Measurements from ENCODE around the gene SMARCC1. TPM values are rescaled to one million over a fixed set of nuclear protein-coding genes. Genes with fewer than 3 reads are reported as not detected.
"Not testable (repeated sequence)": the region's sequence is repeated elsewhere in the genome, so short reads cannot be mapped to it uniquely, and the experiment has no call there.

SMARCC1 gene
- total and polyA plus RNA-seq, 7 donors: 10.7 to 54.3 (median 31.9) TPM

DNA sequence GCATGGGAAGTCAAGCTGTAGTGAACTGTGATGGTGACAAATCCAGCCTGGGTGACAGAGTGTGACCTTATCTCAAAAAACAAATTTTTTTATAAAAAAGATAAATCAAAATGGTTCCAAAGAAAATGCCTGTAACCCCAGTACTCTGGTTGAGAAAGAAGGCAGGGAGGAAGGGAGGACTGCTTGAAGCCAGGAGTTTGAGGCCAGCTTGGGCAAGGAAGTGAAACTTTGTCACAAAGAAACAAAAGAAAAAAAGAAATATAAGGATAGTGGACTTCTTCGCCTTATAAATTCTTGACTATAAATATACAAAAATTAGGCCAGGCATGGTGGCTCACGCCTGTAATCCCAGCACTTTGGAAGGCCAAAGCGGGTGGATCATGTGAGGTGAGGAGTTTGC, 34.1 kb downstream of the SMARCC1 start:
- Histone ChIP-seq H3K9me3 (no peaks in the 10 kb centered on the region), H3K27ac (no peak overlapping the region), H3K4me1 (peaks cover 11% of the 10 kb centered on the region), H3K36me3 (ENCODE audit: insufficient read depth in 1 of 2, low read depth in 1 of 2) (peaks cover 4 to 24% of the 10 kb centered on the region in 2 donors), H3K27me3 (ENCODE audit: insufficient read depth in 3 of 3, low read length in 2 of 3) (no peaks in the 10 kb centered on the region), H3K4me3 (no peak overlapping the region)
- ATAC-seq (no peak), DNase-seq (no peak)
- intact Hi-C loops (cut with DNase I): no loop called here
- WGBS, 3 donors: 87 to 92% (median 88%) methylated on average over 3 of the region's 3 CpGs
- no peak for TF ChIP-seq CTCF (IDR thresholded peaks at IDR 0.05)

- DNase-seq (no peak), ATAC-seq (no peak)
- intact Hi-C loops (cut with DNase I): no loop called here
- Histone ChIP-seq H3K27ac (no peak overlapping the region), H3K27me3 (ENCODE audit: insufficient read depth in 3 of 3, low read length in 2 of 3) (no peaks in the 10 kb centered on the region), H3K36me3 (ENCODE audit: insufficient read depth in 1 of 2, low read depth in 1 of 2) (peaks cover 4 to 24% of the 10 kb centered on the region in 2 donors), H3K9me3 (no peaks in the 10 kb centered on the region), H3K4me3 (no peak overlapping the region), H3K4me1 (peaks cover 5% of the 10 kb centered on the region)
- TF ChIP-seq CTCF (IDR thresholded peaks at IDR 0.05): no peak
- WGBS, 3 donors: 97 to 100% (median 100%) methylated on average over 3 of the region's 3 CpGs
Observed at GRCh38 chr3:47746264-47746663, 35.4 kb downstream of the SMARCC1 start.

- H3K4me3 ChIP-seq: no peak overlapping the region
- DNase-seq: no peak
- no peaks in the 10 kb centered on the region for H3K27me3 ChIP-seq (ENCODE audit: insufficient read depth in 3 of 3, low read length in 2 of 3)
- H3K9me3 ChIP-seq: no peaks in the 10 kb centered on the region
- no peaks in the 10 kb centered on the region for H3K4me1 ChIP-seq
- ATAC-seq: no peak
- WGBS, 3 donors: 94 to 98% (median 95%) methylated on average over 5 of the region's 5 CpGs
- TF ChIP-seq CTCF (IDR thresholded peaks at IDR 0.05): no peak
- H3K36me3 ChIP-seq (ENCODE audit: insufficient read depth in 1 of 2, low read depth in 1 of 2): peaks cover 4 to 24% of the 10 kb centered on the region in 2 donors
- intact Hi-C loops (cut with DNase I): no loop called here
- no peak overlapping the region for H3K27ac ChIP-seq
Observed at GRCh38 chr3:47743855-47744254, 37.8 kb downstream of the SMARCC1 start.

DNA sequence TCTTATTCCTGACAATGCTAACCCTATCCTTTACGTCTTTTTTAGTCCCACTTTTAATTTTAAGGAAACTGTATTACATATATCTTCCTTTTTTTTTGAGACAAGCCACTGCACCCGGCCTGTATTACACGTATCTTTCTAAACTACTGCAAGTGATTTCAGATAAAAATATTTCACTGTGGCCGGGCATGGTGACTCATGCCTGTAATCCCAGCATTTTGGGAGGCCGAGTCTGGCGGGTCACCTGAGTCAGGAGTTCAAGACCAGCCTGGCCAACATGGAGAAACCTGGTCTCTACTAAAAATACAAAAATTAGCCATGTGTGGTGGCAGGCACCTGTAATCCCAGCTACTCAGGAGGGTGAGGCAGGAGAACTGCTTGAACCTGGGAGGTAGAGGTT, 38.3 kb downstream of the SMARCC1 start:
- H3K27ac ChIP-seq; H3K9me3 ChIP-seq; H3K4me3 ChIP-seq; intact Hi-C loops (cut with DNase I); DNase-seq; H3K4me1 ChIP-seq; H3K27me3 ChIP-seq (ENCODE audit: insufficient read depth in 3 of 3, low read length in 2 of 3); ATAC-seq: not testable (repeated sequence)
- WGBS, 3 donors: 77 to 86% (median 81%) methylated on average over 6 of the region's 6 CpGs
- H3K36me3 ChIP-seq (ENCODE audit: insufficient read depth in 1 of 2, low read depth in 1 of 2): peaks cover 4 to 24% of the 10 kb centered on the region in 2 donors

DNA sequence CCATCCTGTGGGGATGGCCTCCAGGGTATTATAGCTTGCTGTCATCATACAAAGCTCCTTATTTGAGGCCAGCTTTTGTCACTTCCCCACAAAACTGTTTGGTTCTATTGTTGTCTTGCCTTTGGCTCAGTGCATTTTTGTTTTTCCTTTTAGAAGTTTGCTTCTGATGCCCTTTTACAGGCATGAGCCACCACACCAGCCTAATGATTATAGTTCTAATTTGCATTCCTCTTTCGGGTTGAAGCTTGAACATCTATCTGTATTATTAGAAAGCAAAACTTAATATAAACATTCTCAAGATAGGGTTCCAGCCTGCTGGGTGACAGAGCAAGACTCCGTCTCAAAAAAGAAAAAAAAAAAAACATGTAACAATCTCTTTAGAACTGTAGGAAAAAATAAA, 39.8 kb downstream of the SMARCC1 start:
- DNase-seq (no peak), ATAC-seq (no peak)
- Histone ChIP-seq H3K36me3 (ENCODE audit: insufficient read depth in 1 of 2, low read depth in 1 of 2) (peaks cover 4 to 32% of the 10 kb centered on the region in 2 donors), H3K4me1 (no peaks in the 10 kb centered on the region), H3K27me3 (ENCODE audit: insufficient read depth in 3 of 3, low read length in 2 of 3) (no peaks in the 10 kb centered on the region), H3K27ac (no peak overlapping the region), H3K4me3 (no peak overlapping the region), H3K9me3 (no peaks in the 10 kb centered on the region)
- intact Hi-C loops (cut with DNase I): no loop called here
- TF ChIP-seq CTCF (IDR thresholded peaks at IDR 0.05): no peak
- WGBS, 3 donors: 85 to 90% (median 88%) methylated on average over 2 of the region's 2 CpGs
